Cerebellar cortex (tissue), 1 donor: ENCODE measurements around the gene XRCC3.

Experiments used
- DNase-seq: peaks from one replicate; pipeline ENCODE4 v3.0.0-alpha.2; 2015; ENCODE audit warnings: low spot score

The XRCC3 gene

DNA sequence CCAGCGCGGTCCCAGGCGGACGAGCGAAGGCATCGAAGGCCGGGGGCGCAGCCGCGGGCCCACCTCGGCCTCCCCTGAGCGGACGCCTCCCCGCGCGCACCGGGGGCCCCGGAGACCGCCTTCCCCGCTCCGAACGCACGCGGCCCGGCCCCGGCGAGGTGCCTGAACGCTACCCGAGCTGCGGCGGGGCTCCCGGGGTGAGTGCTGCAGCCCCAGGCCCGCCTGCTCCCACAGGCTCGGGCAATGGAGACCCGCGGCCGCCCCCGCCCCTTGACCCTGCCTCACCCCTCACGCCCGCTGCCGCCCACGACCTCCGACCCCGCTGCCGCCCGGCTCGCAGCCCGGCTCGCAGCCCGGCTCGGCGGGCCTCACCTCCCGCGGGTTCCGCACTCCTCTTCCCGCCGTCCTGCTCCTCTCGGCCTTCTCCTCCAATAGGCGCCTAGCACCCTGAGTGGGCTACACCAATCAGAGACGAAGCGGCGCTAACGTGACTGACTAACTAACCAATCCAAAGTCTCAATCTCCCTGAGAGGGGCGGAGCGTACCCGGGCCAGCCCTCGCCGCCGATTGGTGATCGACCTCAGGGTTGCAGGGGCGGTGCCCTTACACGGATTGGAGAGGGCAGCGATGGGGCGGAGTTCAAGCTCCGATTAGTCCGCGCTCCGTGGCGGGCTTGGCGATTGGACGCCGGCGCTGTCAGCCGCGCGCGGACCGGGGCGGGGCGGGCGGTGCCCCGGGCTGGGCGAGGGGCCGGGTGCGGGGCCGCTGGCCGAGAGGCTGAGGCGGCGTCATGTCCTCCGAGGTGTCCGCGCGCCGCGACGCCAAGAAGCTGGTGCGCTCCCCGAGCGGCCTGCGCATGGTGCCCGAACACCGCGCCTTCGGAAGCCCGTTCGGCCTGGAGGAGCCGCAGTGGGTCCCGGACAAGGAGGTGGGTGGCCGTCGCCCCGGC is at the start of gene XRCC3, which contains the start of gene ZFYVE21:
Gene XRCC3, minus strand, starts transcription at position 400 of the 949 bp plus-strand sequence. CDS start 4,364 bp downstream, outside the sequence.
Gene ZFYVE21, plus strand, starts transcription at position 759 of the 949 bp plus-strand sequence. Its CDS starts 32 bp downstream, at position 791.
- peak; percentile 99 for DNase-seq

DNA sequence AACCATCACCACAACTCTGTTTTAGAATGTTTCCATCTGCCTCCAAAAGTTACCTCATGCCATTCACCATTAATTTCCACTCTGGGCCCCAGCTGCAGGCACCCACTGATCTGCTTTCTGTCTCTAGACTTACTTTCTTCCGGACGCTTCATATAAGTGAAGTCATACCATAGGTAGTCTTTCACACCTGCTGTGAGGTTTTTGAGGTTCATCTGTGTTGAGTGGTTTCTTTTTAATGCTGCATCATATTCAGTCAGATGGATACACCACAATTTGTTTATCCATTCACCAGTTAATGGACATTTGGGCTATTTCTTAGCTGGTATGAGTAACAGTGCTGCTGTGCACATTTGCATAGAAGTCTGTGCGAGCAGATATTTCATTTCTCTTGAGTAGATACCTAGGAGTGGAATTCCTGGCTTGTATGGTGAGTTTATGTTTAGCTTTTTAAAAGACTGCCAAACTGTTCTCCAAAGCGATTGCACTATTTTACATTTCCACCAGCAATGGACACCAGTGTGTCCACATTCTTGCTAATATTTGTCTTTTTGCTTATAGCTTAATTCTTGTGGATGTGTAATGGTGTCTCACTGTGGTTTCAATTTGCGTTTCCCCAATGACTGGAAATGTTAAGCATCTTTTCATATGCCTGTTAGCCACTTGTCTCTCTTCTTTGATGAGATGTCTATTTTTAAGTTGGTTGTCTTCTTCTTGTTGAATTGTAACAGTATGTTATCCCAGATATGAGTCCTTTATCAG is 48.7 kb upstream of the XRCC3 start:
- DNase-seq, result no peak

DNA sequence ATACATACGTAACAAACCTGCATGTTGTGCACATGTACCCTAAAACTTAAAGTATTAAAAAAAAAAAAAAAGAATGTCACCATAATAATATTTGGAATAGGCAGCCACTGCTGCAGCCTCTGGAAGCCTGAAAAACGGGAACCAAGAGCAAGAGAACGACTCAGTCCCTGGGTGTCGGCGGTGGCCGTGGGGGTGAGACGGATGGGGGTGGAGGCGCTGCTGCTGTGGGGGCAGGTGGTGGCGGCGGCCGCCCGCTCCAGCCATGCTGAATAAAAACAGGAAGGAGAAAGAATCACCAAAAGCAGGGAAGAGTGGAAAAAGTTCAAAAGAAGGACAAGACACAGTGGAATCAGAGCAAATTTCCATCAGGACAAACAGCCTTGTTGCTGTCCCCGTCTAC is 47.3 kb upstream of the XRCC3 start:
- no peak for DNase-seq

DNA sequence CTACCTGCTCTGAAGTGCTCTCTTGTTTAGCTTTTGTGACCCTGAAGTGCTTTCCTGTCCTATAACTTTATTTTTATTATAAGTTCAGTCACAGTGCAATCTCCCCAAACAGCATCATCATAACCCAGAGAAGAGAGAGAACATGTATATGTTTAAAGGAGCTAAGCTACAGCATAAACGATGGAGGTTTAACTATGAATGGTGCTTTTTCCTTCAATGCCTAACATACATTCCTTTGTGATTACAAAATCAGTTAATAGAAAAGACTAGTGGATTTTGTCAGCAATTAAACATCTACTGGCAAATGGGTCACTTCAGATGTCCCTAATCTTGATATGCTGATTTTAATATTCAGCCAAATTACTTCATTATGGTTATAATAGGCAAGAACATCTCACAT is 46.8 kb upstream of the XRCC3 start:
- no peak for DNase-seq

DNA sequence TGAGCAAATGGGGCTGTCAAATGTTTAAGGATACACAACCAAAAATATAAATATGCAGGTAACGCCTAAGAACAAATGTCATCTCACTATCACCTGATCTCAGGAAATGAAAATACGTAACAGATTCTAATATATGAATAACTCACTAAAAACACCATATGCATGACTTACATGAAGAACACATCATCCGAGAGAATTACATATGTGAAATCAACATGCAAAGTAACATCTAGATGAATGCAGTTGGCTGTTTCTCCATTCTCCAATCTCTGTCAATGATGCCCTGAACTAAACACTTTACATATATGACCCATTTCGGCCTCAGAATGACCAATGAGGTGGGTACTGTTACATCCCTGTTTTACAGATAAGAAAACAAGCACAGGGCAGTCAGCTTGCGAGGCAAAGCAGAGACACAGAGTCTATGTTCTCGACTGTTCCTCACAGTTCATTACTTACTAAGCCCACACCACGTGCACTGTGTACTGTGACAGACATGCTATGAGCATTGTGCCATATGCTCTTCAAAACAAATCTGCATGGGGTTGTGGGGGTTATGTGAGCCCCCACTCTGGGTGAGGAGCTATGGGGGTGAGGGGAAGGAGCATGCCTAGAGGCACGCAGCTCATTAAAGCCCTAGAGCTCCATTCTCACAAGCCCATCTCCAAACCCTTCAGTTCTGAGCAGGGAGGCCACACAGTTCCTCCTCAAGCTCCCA is 43.0 kb upstream of the XRCC3 start:
- no peak for DNase-seq

DNA sequence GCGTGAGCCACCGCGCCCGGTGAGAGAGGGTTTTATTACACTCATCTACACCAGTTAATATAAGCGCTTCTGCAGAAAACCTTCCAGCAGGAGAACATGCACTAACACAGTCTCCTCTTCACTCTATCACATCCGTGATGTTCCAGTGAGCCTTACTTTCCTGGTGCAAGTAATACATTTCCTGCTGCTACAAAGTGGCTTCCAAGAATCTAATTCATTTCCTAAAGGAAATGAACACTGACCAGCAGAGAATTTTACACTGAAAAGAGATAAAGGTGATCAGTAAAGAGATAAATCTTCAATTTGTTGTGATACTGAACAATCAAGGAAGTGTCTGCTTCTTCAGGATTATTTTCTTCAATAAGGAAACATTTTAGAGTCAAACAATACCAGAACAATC is 39.8 kb upstream of the XRCC3 start:
- DNase-seq, result no peak

DNA sequence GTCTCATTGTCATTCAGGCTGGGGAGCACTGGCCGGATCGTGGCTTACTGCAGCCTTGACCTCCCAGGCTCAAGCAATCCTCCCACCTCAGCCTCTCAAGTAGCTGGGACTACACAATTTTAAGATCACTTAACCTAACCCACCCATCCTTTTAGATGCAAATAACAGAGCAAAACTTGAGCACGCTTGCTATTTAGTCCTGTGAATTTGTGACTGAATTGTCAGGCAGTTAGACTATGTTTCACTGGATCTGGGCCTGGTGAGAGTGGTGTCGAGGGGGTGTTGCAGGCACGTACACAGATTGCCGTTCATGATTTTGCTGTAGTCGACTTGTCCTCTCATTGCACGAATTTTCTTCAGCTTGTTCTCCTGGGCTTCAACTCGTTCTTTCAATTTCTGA is 38.5 kb upstream of the XRCC3 start:
- no peak for DNase-seq

DNA sequence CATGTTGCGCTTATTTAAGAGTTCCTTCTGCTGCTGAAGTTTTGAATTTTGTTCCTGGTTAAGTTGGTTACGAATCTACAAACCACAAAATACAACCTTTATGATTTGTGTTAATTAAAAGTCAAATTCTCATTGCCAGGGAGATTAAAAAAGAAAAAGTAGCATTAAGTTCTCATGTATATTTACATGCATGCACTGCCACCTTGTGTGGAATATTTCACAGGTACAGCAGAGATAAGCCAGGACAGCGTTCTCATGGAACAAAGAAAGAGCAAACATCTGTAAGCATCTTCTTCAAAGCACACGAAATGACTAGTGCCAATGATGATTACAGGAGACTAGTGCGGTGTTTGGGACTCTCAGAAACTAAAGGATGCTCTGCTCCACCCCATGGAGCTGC is 34.6 kb upstream of the XRCC3 start:
- no peak for DNase-seq

DNA sequence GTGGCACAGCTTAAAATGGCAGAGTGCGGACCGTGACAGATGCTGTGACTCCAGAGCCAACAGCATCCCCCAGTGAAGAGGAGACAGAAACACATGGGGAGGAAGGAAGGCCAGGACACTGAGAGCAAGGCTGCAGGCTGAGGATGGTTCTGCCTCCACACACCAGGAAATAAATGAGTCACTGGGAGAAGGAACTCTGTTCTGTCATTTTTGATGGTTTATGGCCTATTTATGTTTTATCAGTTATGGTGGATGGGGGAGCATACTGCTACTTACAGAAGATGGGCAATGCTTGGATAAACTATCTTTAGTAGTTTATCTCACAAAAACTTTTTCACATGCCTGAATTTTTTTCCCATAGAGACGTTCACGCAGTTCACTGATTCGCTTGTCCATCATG is 34.2 kb upstream of the XRCC3 start:
- DNase-seq, result peak; percentile 41

DNA sequence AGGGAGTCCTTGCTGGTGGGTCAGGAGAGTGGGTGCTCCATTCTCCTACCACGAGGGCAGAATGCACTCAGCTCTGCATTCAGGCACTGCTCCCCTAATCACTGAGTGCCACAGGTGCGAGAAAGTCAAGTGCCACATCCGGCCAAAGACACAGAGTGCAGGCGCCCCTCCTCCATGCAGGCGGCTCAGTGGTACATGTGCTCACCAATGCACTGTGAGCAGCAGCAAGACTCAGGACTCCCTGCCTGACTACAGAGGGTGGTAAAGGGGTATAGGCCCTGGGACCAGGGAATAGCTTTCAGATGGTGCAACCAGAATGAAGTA is 33.2 kb upstream of the XRCC3 start:
- DNase-seq, result no peak

DNA sequence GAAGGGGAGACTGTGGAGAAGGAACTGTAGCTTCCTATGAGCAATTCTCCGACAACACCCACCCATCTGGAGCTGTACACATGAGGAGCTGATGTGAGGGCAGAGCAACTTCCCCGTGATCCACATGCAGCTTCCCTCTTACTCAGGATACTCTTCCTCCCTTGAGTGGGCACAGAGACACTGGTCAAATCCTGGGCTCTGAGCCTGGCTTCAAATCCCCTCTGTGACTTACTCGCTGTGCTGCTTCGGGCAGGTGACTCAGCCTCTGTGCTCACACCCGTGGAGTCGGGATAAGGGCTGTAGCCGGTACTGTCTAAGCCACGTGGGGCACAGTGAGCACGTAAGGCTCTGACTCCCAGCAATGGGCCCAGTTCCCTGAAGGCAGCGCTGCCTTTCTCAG is 31.4 kb upstream of the XRCC3 start:
- DNase-seq, result no peak

DNA sequence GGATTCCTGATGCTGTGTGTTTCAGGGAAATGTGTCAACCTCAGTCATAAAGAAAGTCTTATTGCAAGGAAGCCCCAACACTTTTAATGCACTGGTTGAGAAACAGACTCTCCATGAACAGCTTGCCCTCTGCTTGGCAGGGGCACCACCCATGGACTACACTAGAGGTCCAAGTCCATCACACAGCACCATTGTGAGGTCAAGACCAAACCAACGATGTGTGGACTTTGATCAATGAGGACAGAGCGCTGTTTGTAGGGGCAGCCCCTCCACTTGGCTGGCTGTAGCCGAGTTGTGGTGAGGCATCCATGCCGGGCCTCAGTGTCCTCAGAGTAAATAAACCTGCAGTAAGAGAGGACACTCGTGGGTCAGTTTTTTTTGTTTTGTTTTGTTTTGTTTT is 30.2 kb upstream of the XRCC3 start:
- DNase-seq, result no peak

DNA sequence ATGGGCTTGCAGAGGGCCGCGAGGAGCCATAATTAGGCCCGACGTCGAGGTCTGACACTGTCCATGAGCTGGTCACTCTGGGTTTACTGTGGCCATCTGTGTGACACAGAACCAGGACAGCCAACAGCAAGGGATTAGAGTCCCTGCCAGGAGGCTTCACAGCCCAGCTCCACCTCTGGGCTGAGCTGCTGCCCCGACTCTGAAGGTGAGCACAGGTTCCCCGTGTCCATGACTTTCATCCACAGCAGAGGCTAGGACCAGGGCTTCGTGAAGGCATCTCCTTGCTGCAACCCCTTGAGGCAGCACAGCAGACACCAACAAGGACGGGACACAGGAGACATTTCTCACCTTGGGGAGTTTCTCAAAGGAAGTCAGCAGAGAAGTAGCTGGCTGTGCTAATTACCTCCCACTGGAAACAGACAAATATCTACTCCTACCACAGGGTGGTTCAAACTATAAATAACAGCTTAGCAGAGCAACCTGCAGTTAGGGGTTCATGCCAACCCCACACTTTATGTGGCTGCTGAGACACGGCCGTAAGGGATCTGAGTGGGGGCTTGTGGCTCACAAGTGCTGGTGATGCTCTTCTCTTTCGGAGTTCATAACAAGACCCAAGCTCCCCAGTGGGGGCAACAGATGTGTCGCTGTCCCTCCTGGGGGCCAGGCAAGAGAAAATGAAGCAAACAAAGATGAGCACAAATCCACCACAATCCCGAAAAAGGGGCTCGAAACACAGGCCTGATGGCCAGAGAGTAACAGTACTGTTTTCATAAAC is 29.6 kb upstream of the XRCC3 start:
- peak; percentile 78 for DNase-seq

DNA sequence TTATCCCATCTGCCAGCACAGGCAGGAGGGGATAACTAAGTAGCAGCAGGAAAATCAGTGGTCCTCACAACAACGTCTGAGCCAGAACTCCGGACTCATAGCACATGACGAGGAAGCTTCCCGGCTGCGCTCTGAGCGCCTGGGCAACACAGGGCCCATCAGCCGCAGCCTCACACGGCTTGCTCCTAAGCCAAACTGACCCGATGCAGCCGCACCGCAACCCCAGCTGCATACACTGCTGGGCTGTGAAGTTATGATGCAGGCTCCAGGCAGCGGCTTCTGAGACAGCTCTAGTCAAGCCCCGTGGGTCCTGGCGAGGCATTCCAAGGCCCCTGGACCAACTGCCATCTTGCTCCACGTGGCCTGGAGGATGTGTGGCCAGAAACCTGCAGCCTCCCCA is 28.4 kb upstream of the XRCC3 start:
- DNase-seq, result no peak

DNA sequence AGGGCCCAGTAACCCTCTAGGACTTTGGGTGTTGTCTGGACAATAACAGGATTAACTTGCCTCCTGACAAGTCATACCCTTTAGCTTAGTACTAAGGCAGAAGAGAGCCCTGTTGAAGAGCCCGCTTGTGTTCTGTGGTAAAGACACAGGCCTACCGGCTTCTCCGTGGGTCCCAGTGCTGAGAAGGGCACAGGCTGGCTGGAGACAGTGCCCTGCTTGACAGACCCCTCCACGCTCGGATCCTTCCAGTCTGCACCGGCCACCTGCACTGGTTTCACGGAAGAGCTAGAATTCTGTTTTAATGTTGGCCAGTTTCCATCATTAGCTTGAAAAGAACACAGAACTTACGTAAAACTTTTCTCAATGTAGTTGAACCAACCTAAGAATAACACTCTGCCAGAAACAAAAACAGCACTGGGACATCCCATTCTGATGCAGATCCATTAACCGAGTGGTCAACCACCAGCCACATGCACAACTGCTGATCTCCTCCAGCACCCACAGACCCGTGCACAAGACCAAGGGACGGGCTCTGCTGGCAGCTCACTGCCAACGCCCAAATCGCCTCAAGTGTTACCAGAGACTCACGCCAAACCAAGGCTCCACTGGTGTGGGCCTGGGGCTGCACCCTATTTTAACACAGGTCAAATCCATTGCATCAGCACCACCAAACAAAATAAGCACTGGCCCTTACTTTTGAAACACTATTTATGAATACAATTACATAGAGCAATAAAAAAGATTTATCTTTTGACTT is 27.4 kb upstream of the XRCC3 start:
- no peak for DNase-seq

DNA sequence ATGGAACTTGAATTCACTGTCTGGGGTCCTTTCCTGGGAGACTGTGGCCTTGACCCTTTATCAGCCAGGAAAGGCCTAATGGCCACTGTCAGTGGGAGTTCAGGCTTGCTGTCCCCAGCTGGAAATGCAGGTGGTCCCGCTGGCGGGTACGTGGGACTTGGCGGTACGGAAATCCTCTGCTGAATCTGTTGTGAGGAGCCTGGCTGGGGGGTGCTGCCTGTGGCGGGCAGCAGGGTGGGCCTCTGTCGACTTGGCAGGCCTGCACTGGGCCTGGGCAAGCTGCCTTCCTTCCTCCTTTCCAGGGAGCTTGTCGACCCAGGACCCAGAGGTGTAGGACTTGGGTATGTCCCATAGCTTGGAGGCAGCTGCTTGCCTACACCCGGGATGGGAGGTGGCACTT is 26.6 kb upstream of the XRCC3 start:
- DNase-seq, result no peak

DNA sequence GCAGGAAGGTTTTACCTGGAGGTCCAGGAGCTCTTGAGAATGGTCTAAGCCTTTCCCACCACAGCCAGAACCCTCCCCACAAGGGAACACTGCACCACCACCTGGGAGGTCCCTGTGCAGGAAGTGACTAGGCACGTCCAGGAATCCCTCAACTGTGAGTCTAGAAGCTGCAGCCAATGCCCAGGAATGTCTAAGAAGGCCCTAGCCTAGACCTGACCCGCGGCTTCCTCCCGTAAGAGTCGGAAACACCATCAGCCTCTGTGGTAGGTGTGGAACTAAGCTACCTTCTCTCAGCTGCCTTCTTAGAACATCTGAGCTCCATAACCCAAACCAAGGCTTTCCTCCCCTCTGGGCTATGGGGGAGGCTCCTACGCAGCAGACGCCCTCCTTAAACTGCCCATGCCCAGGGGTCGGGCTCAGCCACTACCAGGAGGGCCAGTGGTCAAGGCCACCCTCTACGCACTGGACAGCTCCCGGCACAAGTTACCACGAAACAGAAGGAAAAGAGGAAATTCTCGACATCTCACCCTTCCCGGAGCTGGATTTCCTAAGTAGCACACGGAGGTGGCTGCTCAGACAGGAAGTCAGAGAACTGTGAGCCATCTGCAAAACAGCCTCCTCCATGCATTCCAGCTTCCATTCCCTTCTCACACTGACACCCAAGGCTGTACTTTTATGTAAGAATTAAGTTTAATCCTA is 25.9 kb upstream of the XRCC3 start:
- no peak for DNase-seq

DNA sequence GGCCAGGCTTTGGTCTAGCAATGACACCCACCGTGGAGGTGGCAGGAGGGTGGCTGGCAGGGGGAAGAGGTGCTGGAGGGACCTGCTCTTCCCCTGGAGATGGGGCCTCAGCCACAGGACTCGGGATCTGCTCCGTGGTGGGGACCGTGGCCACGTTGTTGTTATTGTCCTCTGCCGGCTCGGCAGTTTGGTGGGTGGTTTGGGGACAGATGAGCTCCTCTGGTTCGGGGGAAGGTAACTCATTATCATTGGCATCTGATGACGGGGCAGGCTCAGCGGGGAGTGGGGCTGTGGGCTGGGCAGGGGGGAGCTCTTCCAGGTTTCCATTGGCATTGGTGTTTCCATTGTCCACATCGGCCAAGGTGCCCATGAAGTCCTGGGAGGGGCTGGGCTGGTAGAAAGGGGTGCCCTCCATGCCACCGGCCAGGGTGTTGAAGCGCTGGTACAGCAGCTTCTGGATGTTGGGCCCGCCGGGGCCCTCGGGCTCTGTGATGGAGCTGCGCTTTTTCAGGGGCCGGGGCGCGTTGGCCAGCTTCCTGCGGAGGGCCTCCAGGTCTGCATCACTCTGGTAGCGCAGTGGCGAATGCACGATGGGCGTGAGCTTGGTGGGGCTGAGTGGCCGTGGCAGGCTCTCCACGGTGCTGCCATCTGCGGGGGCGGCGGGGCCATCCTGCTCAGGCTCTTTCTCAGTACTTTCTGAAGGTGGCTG is 24.7 kb upstream of the XRCC3 start:
- DNase-seq, result no peak

DNA sequence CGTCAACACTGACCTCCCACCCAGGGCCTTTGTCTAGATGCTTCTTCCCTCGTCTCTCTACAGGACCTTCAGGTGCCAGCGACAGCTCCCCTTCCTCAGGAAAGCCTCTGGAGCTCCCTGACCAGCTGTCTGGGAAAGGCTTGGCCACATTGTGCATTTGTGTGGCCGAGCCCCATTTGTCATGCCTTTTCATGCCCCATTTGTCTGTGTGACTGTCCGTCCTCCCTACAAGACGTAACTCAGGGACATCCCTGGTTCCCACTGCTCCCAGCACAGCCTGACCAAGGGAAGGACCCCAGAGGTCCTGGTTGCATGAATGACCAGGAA is 24.2 kb upstream of the XRCC3 start:
- no peak for DNase-seq
